Cardiac fibroblast (primary cell): ENCODE measurements around the gene GNA12.

Source experiments
- DNase-seq, 2 donors: peaks; one replicate each; pipeline versions ENCODE4 v3.0.0 to v3.0.0-alpha.2; 2010; ENCODE audit warnings: low read depth in 2 of 2
- H3K4me3 ChIP-seq, 2 donors: replicated peaks in 1 of 2; 1 replicate in 1 of 2; 2 replicates in 1 of 2; pipeline ENCODE4 v1.5.1; 2011; ENCODE audit warnings: low read depth in 2 of 2, low read length in 2 of 2, mild to moderate bottlenecking in 2 of 2, moderate library complexity in 1 of 2
- CTCF ChIP-seq: IDR thresholded peaks from one replicate; pipeline ENCODE4 v1.5.1; 2011; ENCODE audit warnings: low read depth, mild to moderate bottlenecking, low read length, inconsistent platforms

The GNA12 gene

GRCh38 chr7:2723138-2723850, 120.8 kb downstream of the GNA12 start:
- no peak for TF ChIP-seq CTCF
- H3K4me3 ChIP-seq = no peak overlapping the region
- DNase-seq = no peak

GRCh38 chr7:2722591-2722990, 121.5 kb downstream of the GNA12 start:
- DNase-seq = no peak
- no peak overlapping the region for H3K4me3 ChIP-seq
- TF ChIP-seq CTCF = no peak

GRCh38 chr7:2721842-2722241, 122.3 kb downstream of the GNA12 start:
- H3K4me3 ChIP-seq = no peak overlapping the region
- no peak for TF ChIP-seq CTCF
- DNase-seq = no peak

- no peak overlapping the region for H3K4me3 ChIP-seq
- no peak for TF ChIP-seq CTCF
- no peak for DNase-seq
These were observed 124.1 kb downstream of the GNA12 start for GRCh38 chr7:2720024-2720423.

GRCh38 chr7:2719007-2719406, 125.1 kb downstream of the GNA12 start:
- no peak for DNase-seq
- peak; percentile 30 for TF ChIP-seq CTCF

GRCh38 chr7:2718296-2718965, 125.7 kb downstream of the GNA12 start:
- no peak overlapping the region for H3K4me3 ChIP-seq
- no peak for DNase-seq
- no peak for TF ChIP-seq CTCF

More at GRCh38 chr7:2719007-2719406, 125.1 kb downstream of the GNA12 start:
- no peak overlapping the region for H3K4me3 ChIP-seq
